AG10803 (cell line): Measurements from ENCODE around the gene ZNF780B.

ENCODE experiments used
- DNase-seq: peaks from one replicate; pipeline ENCODE4 v3.0.0; 2010; ENCODE audit warnings: low read depth
- H3K4me3 ChIP-seq: 2 replicates; pipeline ENCODE4 v1.5.1; 2011; ENCODE audit warnings: mild to moderate bottlenecking, low read length, control low read depth
- TF ChIP-seq, protein P1 (sequence below): conservative IDR thresholded peaks from 2 replicates; pipeline ENCODE4 v1.5.1; 2011; ENCODE audit warnings: mild to moderate bottlenecking, low read length, control low read depth, inconsistent platforms

The ZNF780B gene

DNA sequence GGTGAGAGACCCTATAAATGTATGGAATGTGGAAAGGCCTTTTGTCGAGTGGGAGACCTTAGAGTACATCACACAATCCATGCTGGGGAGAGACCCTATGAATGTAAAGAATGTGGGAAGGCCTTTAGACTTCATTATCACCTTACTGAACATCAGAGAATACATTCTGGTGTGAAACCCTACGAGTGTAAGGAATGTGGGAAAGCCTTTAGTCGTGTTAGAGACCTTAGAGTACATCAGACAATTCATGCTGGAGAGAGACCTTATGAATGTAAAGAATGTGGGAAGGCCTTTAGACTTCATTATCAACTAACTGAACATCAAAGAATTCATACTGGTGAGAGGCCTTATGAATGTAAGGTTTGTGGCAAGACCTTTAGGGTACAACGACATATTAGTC lies 42.0 kb downstream of the ZNF780B start:
- no peak for DNase-seq
- TF ChIP-seq, protein P1, sequence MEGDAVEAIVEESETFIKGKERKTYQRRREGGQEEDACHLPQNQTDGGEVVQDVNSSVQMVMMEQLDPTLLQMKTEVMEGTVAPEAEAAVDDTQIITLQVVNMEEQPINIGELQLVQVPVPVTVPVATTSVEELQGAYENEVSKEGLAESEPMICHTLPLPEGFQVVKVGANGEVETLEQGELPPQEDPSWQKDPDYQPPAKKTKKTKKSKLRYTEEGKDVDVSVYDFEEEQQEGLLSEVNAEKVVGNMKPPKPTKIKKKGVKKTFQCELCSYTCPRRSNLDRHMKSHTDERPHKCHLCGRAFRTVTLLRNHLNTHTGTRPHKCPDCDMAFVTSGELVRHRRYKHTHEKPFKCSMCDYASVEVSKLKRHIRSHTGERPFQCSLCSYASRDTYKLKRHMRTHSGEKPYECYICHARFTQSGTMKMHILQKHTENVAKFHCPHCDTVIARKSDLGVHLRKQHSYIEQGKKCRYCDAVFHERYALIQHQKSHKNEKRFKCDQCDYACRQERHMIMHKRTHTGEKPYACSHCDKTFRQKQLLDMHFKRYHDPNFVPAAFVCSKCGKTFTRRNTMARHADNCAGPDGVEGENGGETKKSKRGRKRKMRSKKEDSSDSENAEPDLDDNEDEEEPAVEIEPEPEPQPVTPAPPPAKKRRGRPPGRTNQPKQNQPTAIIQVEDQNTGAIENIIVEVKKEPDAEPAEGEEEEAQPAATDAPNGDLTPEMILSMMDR, result no peak
- no peak overlapping the region for H3K4me3 ChIP-seq

DNA sequence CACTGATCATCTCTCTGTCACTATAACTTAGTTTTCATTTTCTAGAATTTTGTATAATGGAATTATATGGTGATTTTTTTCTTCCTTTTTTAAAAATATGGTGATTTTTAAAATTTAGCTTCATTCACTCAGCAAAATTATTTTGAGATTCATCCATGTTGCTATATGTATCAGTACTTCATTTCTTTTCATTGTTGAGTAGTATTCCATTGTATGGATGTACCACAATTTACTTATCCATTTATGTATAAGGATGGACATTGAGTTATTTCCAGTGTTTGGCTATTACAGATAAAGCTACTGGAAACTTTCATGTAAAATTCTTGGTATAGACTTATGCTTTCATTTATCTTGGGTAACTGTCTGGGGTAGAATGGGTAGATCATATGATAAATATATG lies 46.4 kb downstream of the ZNF780B start:
- DNase-seq, result no peak
- TF ChIP-seq, protein P1, result no peak
- no peak overlapping the region for H3K4me3 ChIP-seq

DNA sequence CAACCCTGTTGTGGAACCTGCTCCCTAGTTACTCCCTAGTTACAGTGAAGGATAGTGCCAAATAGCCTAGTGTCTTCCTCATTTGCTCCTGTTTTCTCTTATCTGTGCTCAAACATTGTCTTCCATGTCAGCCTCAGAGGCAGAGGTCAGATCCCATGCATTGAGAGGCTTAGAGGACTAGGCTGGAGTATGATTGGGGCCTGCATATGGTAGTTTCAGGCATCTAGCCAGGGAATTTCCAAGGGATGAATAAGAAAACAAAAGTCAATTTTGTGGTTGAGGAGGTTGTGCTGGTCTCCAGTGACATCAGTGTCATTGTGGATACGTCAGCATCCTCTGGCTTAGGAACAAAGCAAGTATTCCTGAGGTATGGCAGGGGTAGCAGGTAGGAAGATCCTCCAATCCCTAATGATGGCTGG lies 49.7 kb downstream of the ZNF780B start:
- peak; percentile 70 for DNase-seq
- no peak overlapping the region for H3K4me3 ChIP-seq
- TF ChIP-seq, protein P1, result no peak

DNA sequence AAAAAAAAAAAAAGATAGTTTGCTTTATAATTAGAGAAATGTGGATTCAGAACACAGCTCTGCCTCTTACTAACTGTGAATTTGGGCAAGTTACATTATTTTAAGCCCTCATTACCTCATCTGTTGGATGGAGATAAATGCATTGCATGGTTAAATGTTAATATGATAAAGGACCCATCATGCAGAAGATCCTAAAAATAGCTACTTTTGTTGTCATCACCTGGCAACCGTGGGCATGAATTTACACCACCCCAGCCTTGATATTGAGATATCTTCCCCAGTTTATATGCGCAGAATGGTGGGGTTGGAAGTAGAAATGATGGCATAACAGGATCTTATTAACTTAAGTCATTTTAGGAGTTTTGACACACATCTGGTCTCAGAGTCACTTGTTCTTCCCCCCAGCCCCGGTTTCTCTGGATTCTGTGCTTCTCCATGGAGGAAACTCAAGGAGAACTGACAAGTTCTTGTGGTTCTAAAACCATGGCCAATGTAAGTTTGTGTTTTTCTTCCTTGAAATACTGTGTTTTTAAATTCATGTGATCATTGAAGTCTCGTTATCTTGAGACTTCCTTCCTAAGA lies 50.2 kb downstream of the ZNF780B start:
- TF ChIP-seq, protein P1, result no peak
- H3K4me3 ChIP-seq, result no peak overlapping the region
- no peak for DNase-seq

DNA sequence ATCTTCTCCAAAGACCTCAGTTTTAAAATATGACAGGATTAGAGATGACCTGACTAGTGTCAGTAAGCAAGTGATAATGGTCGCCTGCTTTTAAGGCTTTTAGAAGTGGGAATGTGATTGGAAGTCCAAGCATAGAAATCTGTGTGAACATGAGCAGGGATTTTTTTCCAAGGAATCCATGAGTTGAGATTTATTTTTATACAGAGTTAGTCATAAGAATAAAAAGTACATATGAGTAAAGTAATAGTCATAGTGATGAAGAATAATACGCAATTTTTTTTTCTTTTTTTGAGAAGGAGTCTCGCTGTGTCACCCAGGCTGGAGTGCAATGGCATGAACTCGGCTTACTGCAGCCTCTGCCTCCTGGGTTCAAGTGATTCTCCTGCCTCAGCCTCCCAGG lies 57.5 kb downstream of the ZNF780B start:
- no peak for DNase-seq
- TF ChIP-seq, protein P1, result no peak
- H3K4me3 ChIP-seq, result no peak overlapping the region

DNA sequence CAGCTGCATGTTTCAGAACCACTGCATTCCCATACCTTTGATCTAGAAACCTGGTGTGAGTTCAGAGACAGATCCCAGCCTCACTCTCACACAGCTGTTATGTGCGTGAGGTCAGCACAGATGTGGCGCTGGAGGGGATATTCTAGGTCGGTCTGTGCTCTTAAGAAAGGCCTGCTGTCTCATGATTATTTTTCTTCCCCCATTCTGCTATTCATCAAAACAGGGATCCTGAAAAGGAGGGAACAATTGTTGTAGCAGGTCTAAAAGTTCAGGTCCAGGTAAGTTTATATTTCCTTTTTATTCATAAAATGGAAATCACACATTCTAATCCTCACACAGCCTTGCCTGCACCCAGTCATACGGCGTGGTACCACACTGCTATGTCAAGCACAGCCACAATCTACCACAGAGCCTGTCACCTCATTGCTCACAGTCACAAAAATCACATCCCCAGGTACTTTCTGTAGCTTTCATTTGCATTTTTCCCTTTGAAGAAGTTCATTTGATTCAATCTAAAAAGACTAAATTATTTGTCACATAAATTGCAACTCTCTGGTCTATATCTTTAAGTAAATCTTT lies 58.3 kb downstream of the ZNF780B start:
- peak; percentile 28 for DNase-seq
- H3K4me3 ChIP-seq, result peak overlapping the region; percentile 92
- TF ChIP-seq, protein P1, result no peak
